Common myeloid progenitor, CD34-positive (primary cell): ENCODE measurements around the gene SLAMF9.

Experiments used
- CTCF ChIA-PET: fragments of 350-600 bp; sonication (Branson Sonifier 250); formaldehyde crosslinking; loops from one replicate; lab custom pipeline; 2021; ENCODE audit warnings: antibody characterized with exemption; lab: Charles Lee
- POLR2A ChIA-PET: fragments of 350-600 bp; sonication (Branson Sonifier 250); formaldehyde crosslinking; loops from one replicate; lab custom pipeline; 2021; ENCODE audit warnings: antibody characterized with exemption; lab: Charles Lee
- DNase-seq, 3 donors: peaks; one replicate each; pipeline versions ENCODE4 v3.0.0 to v3.0.0-alpha.2; 2013
- H3K27ac ChIP-seq, 2 experiments: 1 replicate in 1 of 2; 2 replicates in 1 of 2; pipeline ENCODE4 v1.7.0; 2013; ENCODE audit warnings: inconsistent platforms in 2 of 2, low read length in 2 of 2, mild to moderate bottlenecking in 2 of 2, low read depth in 1 of 2, moderate library complexity in 1 of 2; ENCODE audit not compliant: severe bottlenecking in 2 of 2, insufficient read depth in 1 of 2, poor library complexity in 1 of 2
- H3K27me3 ChIP-seq, 5 experiments: replicated peaks in 2 of 5; 1 replicate in 3 of 5; 2 replicates in 2 of 5; pipeline versions ENCODE4 v1.6.1 to v1.7.0; 2013; ENCODE audit warnings: low read length in 4 of 5, mild to moderate bottlenecking in 2 of 5, moderate library complexity in 2 of 5, inconsistent platforms in 1 of 5; ENCODE audit not compliant: insufficient read depth in 5 of 5, control insufficient read depth in 4 of 5
- H3K36me3 ChIP-seq, 4 experiments: 1 replicate in 2 of 4; 2 replicates in 2 of 4; pipeline versions ENCODE4 v1.6.1 to v1.7.0; 2013; ENCODE audit warnings: low read length in 3 of 4, control low read depth in 1 of 4, mild to moderate bottlenecking in 1 of 4; ENCODE audit not compliant: control insufficient read depth in 4 of 4, insufficient read depth in 4 of 4
- H3K4me1 ChIP-seq, 4 experiments: 1 replicate in 3 of 4; 2 replicates in 1 of 4; pipeline versions ENCODE4 v1.6.1 to v1.7.1; 2013; ENCODE audit warnings: low read length in 3 of 4, mild to moderate bottlenecking in 3 of 4, control low read depth in 1 of 4, inconsistent platforms in 1 of 4, moderate library complexity in 1 of 4; ENCODE audit not compliant: control insufficient read depth in 4 of 4, insufficient read depth in 4 of 4; ENCODE audit errors: control extremely low read depth in 1 of 4
- H3K4me3 ChIP-seq, 7 experiments: 1 replicate in 4 of 7; 2 replicates in 3 of 7; pipeline versions ENCODE4 v1.5.1 to v1.7.0; 2013; ENCODE audit warnings: mild to moderate bottlenecking in 7 of 7, low read length in 6 of 7, moderate library complexity in 6 of 7, inconsistent platforms in 2 of 7, low read depth in 2 of 7, control low read depth in 1 of 7; ENCODE audit not compliant: insufficient read depth in 4 of 7, control insufficient read depth in 1 of 7; ENCODE audit errors: extremely low read depth in 1 of 7
- H3K9me3 ChIP-seq, 5 experiments: 1 replicate in 4 of 5; 2 replicates in 1 of 5; pipeline versions ENCODE4 v1.6.1 to v1.7.1; 2013; ENCODE audit warnings: low read length in 4 of 5, mild to moderate bottlenecking in 2 of 5, inconsistent platforms in 1 of 5, low read depth in 1 of 5, moderate library complexity in 1 of 5; ENCODE audit not compliant: control insufficient read depth in 4 of 5, insufficient read depth in 2 of 5; ENCODE audit errors: control extremely low read depth in 1 of 5
- WGBS: methylation state at CpG from one replicate; pipeline ENCODE4 v1.1.5; 2013; ENCODE audit not compliant: insufficient coverage; 5-methylcytosine and 5-hydroxymethylcytosine counted together

The SLAMF9 gene

GRCh38 chr1:159939678-159940002 lies 14.4 kb downstream of the SLAMF9 start:
- no peak for DNase-seq
- no peak overlapping the region for H3K4me3 ChIP-seq
- CTCF ChIA-PET, result interaction anchor here (0.8 to 9.8 kb wide), 15 partner anchors 9 to 146 kb away, joined by 3 to 108 read pairs (median 6); partner anchors contain the start of genes KCNJ9, SLAMF9 and TAGLN2
- H3K9me3 ChIP-seq, result no peaks in the 10 kb centered on the region
- H3K4me1 ChIP-seq, result peaks cover 8 to 44% (median 23%) of the 10 kb centered on the region in 4 experiments
- POLR2A ChIA-PET, result no interaction called here
- WGBS, result no CpG with 5 or more reads among the region's 3 CpGs
- no peak overlapping the region for H3K27ac ChIP-seq
- peaks cover 0 to 5% (median 0%) of the 10 kb centered on the region in 5 experiments for H3K27me3 ChIP-seq
- no peaks in the 10 kb centered on the region for H3K36me3 ChIP-seq

GRCh38 chr1:159938905-159939677 lies 14.9 kb downstream of the SLAMF9 start:
- POLR2A ChIA-PET, result no interaction called here
- WGBS, result 93% methylated on average over 6 of the region's 6 CpGs

DNA sequence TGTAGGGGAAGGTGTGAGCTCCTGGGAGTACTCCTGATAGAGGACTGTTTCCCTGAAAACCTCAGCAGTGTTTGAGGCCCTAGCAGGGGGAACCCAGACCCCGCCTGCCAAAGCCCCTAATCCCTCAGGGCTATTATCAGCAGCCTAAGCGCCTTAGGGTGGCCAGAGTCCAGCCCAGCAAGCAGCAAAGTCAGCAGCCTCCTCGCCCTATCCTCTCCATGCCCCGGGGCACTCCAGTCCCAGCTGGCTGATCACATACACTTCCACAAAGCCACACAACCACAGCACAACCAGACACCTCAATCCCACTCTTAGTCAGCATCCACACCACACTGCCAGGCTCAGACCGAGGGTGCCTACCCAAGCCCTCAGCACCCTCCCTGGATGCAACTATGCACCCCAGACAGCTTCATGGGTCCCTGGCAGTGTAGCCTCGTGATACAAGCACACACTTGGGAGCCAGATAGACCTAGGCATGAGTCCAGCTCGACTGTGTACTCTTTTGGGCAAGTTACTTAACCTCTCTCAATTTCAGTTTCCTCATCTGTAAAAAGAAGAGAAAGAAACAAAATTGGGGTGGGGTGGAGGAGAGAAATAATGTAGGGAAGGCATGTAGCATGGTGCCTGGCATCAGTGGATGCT lies 15.7 kb downstream of the SLAMF9 start:
- no peak overlapping the region for H3K27ac ChIP-seq
- no peaks in the 10 kb centered on the region for H3K9me3 ChIP-seq
- POLR2A ChIA-PET, result no interaction called here
- peak in 1 of 3 donors; percentile 15 for DNase-seq
- H3K36me3 ChIP-seq, result peaks cover 0 to 2% (median 0%) of the 10 kb centered on the region in 4 experiments
- H3K4me3 ChIP-seq, result peak overlapping the region in 2 of 7 experiments; percentile 74 to 76
- CTCF ChIA-PET, result interaction anchor here (0.9 to 9.8 kb wide), 13 partner anchors 8 to 106 kb away, joined by 3 to 108 read pairs (median 5); partner anchors contain the start of genes SLAMF9 and TAGLN2
- WGBS, result 74% methylated on average over 4 of the region's 7 CpGs
- H3K27me3 ChIP-seq, result no peaks in the 10 kb centered on the region
- peaks cover 8 to 43% (median 23%) of the 10 kb centered on the region in 4 experiments for H3K4me1 ChIP-seq

More at GRCh38 chr1:159938905-159939677, 14.9 kb downstream of the SLAMF9 start:
- peaks cover 8 to 43% (median 23%) of the 10 kb centered on the region in 4 experiments for H3K4me1 ChIP-seq
- H3K27ac ChIP-seq, result no peak overlapping the region
- CTCF ChIA-PET, result interaction anchor here (0.8 to 9.8 kb wide), 18 partner anchors 9 to 146 kb away, joined by 3 to 108 read pairs (median 5); partner anchors contain the start of genes KCNJ9, SLAMF9 and TAGLN2
- peaks cover 0 to 5% (median 0%) of the 10 kb centered on the region in 5 experiments for H3K27me3 ChIP-seq
- no peak for DNase-seq
- H3K36me3 ChIP-seq, result peaks cover 0 to 2% (median 0%) of the 10 kb centered on the region in 4 experiments
- H3K4me3 ChIP-seq, result no peak overlapping the region
- no peaks in the 10 kb centered on the region for H3K9me3 ChIP-seq

DNA sequence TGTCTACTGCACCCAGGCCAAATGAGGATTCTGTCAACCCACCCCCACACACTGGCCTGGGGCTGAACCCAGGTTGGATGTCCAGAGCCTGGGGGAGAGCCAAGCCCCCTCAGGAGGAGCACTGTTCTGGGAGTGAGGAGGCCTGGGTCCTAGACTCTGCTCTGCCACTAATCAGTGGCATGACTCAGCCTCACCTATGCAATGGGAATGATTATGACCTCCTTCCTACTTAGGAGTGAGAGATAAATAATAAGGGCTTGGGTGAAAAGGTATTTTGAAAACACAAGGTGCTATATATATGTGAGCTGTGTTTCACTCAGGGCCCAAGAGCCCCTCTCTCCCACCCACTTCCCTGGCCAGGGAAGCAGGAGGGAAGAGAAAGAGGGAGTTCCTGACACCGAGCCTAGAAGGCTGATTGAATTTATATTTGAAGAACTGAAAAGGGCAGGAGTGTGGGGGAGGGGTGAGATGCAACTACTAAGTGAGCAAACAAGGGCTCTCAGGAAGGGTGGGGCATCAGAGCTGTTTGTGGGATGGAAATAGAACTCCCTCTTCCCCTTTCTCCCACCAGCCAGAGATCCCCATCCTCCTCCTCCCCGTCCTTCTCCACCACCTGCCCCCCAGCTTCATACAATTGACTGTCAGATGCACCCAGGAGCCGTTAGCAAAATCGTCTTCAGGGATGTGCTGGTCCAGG lies 16.8 kb downstream of the SLAMF9 start:
- Histone ChIP-seq H3K27ac (no peak overlapping the region), H3K36me3 (peaks cover 0 to 2% (median 0%) of the 10 kb centered on the region in 4 experiments), H3K4me1 (peaks cover 8 to 43% (median 23%) of the 10 kb centered on the region in 4 experiments), H3K9me3 (no peaks in the 10 kb centered on the region), H3K27me3 (no peaks in the 10 kb centered on the region), H3K4me3 (peak overlapping the region in 2 of 7 experiments; percentile 74 to 76)
- POLR2A ChIA-PET, result no interaction called here
- peak in 1 of 3 donors; percentile 41 for DNase-seq
- 7% methylated on average over 3 of the region's 4 CpGs for WGBS
- CTCF ChIA-PET, result interaction anchor here (1.2 to 9.8 kb wide), 10 partner anchors 10 to 148 kb away, joined by 3 to 108 read pairs (median 9); partner anchors contain the start of genes SLAMF9 and TAGLN2

GRCh38 chr1:159936273-159936904 lies 17.6 kb downstream of the SLAMF9 start:
- CTCF ChIA-PET, result interaction anchor here (0.6 to 9.8 kb wide), 19 partner anchors 9 to 149 kb away, joined by 3 to 108 read pairs (median 6); partner anchors contain the start of genes KCNJ9, SLAMF9 and TAGLN2

DNA sequence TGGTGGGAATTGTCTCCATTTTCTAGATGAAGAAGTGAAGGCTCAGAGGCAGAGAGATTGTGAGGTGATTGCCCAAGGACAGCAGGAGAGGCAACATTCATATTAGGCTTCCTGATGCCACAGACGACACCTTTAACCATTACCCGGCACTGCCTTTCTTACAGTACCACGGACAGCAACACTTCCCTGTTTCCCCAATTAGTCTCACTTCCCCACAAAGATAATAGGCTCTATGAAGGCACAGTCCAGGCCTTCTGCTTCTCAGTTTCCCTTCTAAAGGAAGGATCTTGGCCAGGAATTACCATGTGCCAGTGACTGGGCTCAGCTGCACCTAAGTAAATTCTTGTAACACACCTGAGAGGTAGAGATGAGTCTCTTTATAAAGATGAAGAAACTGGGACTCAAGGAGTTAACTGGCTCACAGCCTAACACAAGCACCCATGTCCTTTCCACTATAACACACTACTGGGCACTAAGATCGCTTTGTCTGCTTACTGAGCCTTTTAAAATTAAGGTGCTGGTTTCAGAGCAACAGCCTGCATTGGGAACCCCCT lies 18.2 kb downstream of the SLAMF9 start:
- peak in 1 of 3 donors; percentile 45 for DNase-seq
- no peak overlapping the region for H3K27ac ChIP-seq
- H3K4me3 ChIP-seq, result no peak overlapping the region
- 44% methylated on average over 3 of the region's 4 CpGs for WGBS
- POLR2A ChIA-PET, result interaction anchor here (1.6 kb wide), 1 partner anchor 11 kb away, joined by 7 read pairs; the partner anchor contains the start of gene TAGLN2
- peaks cover 0 to 2% (median 0%) of the 10 kb centered on the region in 4 experiments for H3K36me3 ChIP-seq
- no peaks in the 10 kb centered on the region for H3K9me3 ChIP-seq
- H3K4me1 ChIP-seq, result peaks cover 8 to 31% (median 23%) of the 10 kb centered on the region in 4 experiments
- CTCF ChIA-PET, result interaction anchor here (0.6 to 9.8 kb wide), 20 partner anchors 9 to 145 kb away, joined by 3 to 108 read pairs (median 6); partner anchors contain the start of genes KCNJ9, SLAMF9 and TAGLN2
- H3K27me3 ChIP-seq, result no peaks in the 10 kb centered on the region

More at GRCh38 chr1:159936273-159936904, 17.6 kb downstream of the SLAMF9 start:
- H3K27ac ChIP-seq, result no peak overlapping the region
- H3K4me3 ChIP-seq, result peak overlapping the region in 1 of 7 experiments; percentile 74
- peaks cover 8 to 37% (median 23%) of the 10 kb centered on the region in 4 experiments for H3K4me1 ChIP-seq
- no peaks in the 10 kb centered on the region for H3K27me3 ChIP-seq
- POLR2A ChIA-PET, result interaction anchor here (1.6 kb wide), 1 partner anchor 11 kb away, joined by 7 read pairs; the partner anchor contains the start of gene TAGLN2
- no peaks in the 10 kb centered on the region for H3K9me3 ChIP-seq
- 30% methylated on average over 13 of the region's 16 CpGs for WGBS
- peaks cover 0 to 2% (median 0%) of the 10 kb centered on the region in 4 experiments for H3K36me3 ChIP-seq
- peak; percentile 56 to 74 (median 66) for DNase-seq
